ENCODE data around the gene ACAD10.
"Not testable (repeated sequence)": the region's sequence is repeated elsewhere in the genome, so short reads cannot be mapped to it uniquely, and the experiment has no call there.

ACAD10 gene

GRCh38 chr12:111687952-111688351 is 2.1 kb downstream of the ACAD10 start:
- DNase-seq, result no peak

- DNase-seq, result no peak
Observed at GRCh38 chr12:111691262-111691661, 5.4 kb downstream of the ACAD10 start.

GRCh38 chr12:111692575-111693210 is 6.8 kb downstream of the ACAD10 start:
- DNase-seq, result no peak

GRCh38 chr12:111693818-111694217 is 8.0 kb downstream of the ACAD10 start:
- no peak for DNase-seq

- DNase-seq, result no peak
Observed at GRCh38 chr12:111699962-111700361, 14.1 kb downstream of the ACAD10 start.

- DNase-seq, result no peak
Observed at GRCh38 chr12:111705672-111706071, 19.8 kb downstream of the ACAD10 start.

GRCh38 chr12:111706145-111706544 is 20.3 kb downstream of the ACAD10 start:
- DNase-seq, result no peak

GRCh38 chr12:111715279-111715678 is 29.4 kb downstream of the ACAD10 start:
- DNase-seq, result no peak

- DNase-seq, result not testable (repeated sequence)
Observed at GRCh38 chr12:111719316-111719715, 33.5 kb downstream of the ACAD10 start.

- DNase-seq, result no peak
Observed at GRCh38 chr12:111720457-111720856, 34.6 kb downstream of the ACAD10 start.

- not testable (repeated sequence) for DNase-seq
Observed at GRCh38 chr12:111723646-111724360, 38.0 kb downstream of the ACAD10 start.

- no peak for DNase-seq
Observed at GRCh38 chr12:111728795-111729194, 42.9 kb downstream of the ACAD10 start.

GRCh38 chr12:111730420-111730819 is 44.6 kb downstream of the ACAD10 start:
- DNase-seq, result no peak

GRCh38 chr12:111732786-111733185 is 46.9 kb downstream of the ACAD10 start:
- DNase-seq, result no peak

GRCh38 chr12:111733340-111733915 is 47.6 kb downstream of the ACAD10 start:
- DNase-seq, result no peak

GRCh38 chr12:111739524-111739923 is 53.7 kb downstream of the ACAD10 start:
- DNase-seq, result not testable (repeated sequence)

GRCh38 chr12:111741235-111741812 is 55.5 kb downstream of the ACAD10 start:
- DNase-seq, result peak; percentile 22

GRCh38 chr12:111745211-111745610 is 59.4 kb downstream of the ACAD10 start:
- DNase-seq, result no peak

GRCh38 chr12:111747333-111747732 is 61.5 kb downstream of the ACAD10 start:
- no peak for DNase-seq

GRCh38 chr12:111748151-111748672 is 62.4 kb downstream of the ACAD10 start:
- DNase-seq, result no peak

GRCh38 chr12:111748867-111749266 is 63.0 kb downstream of the ACAD10 start:
- no peak for DNase-seq

GRCh38 chr12:111749391-111749790 is 63.5 kb downstream of the ACAD10 start:
- no peak for DNase-seq

GRCh38 chr12:111753144-111753881 is 67.5 kb downstream of the ACAD10 start:
- peak; percentile 52 for DNase-seq
